ENCODE results near the gene NAALADL2.

DNA sequence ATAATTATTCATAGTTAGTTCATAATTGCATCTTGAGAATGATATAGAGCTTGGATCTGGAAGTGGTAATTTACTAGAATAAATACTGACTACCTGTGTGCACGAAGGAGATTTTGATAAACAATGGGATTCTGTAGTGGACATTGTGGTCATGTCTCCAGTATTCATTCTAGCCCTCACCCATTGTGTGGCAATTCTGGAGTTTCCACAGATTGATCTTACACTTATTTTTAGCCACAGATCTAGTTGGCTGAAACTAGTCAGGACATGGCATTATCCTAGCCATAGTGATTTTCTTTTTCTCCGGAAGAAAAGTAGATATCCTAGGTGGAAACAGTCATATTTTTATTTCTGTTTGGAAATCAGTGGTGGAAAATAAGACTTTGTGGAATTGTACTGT lies 833.1 kb downstream of the NAALADL2 start:
- TF ChIP-seq, protein P1, sequence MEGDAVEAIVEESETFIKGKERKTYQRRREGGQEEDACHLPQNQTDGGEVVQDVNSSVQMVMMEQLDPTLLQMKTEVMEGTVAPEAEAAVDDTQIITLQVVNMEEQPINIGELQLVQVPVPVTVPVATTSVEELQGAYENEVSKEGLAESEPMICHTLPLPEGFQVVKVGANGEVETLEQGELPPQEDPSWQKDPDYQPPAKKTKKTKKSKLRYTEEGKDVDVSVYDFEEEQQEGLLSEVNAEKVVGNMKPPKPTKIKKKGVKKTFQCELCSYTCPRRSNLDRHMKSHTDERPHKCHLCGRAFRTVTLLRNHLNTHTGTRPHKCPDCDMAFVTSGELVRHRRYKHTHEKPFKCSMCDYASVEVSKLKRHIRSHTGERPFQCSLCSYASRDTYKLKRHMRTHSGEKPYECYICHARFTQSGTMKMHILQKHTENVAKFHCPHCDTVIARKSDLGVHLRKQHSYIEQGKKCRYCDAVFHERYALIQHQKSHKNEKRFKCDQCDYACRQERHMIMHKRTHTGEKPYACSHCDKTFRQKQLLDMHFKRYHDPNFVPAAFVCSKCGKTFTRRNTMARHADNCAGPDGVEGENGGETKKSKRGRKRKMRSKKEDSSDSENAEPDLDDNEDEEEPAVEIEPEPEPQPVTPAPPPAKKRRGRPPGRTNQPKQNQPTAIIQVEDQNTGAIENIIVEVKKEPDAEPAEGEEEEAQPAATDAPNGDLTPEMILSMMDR (IDR thresholded peaks at IDR 0.05): no peak
- TF ChIP-seq EZH2 (IDR thresholded peaks at IDR 0.05; ENCODE audit: borderline replicate concordance, insufficient read depth, low read depth, low read length, poor library complexity, severe bottlenecking): no peak

Data from B cell (primary cell).